Measurements from ENCODE around the gene OR8D1. TPM values are rescaled to one million over a fixed set of nuclear protein-coding genes. Genes with fewer than 3 reads are reported as not detected.

The OR8D1 gene
- total RNA-seq, 1 experiment from 2014 or later: not detected

- H3K27ac Mint-ChIP-seq: peak overlapping the region; percentile 86
- H3K9me3 Mint-ChIP-seq: no peaks in the 10 kb centered on the region
- H3K36me3 Mint-ChIP-seq: no peaks in the 10 kb centered on the region
- no peak overlapping the region for H3K4me3 Mint-ChIP-seq
- ATAC-seq (peak; percentile 68), DNase-seq (ENCODE audit: low spot score) (no peak)
- ChIA-PET CTCF (no interaction called here), POLR2A (no interaction called here)
- no peaks in the 10 kb centered on the region for H3K27me3 Mint-ChIP-seq (ENCODE audit: low read depth)
- peaks cover 20% of the 10 kb centered on the region for H3K4me1 Mint-ChIP-seq
- no peak for TF ChIP-seq CREM (CRISPR knock-in tag; IDR thresholded peaks at IDR 0.05)
- no peak for TF ChIP-seq USF1 (CRISPR knock-in tag; IDR thresholded peaks at IDR 0.05)
- TF ChIP-seq FOXP4 (CRISPR knock-in tag; IDR thresholded peaks at IDR 0.05): no peak
- TF ChIP-seq RELA (CRISPR knock-in tag; IDR thresholded peaks at IDR 0.05; ENCODE audit: borderline replicate concordance): no peak
- no peak for TF ChIP-seq MYBL2 (CRISPR knock-in tag; IDR thresholded peaks at IDR 0.05)
- no peak for TF ChIP-seq ERG (CRISPR knock-in tag; IDR thresholded peaks at IDR 0.05)
Measured at GRCh38 chr11:124302347-124303125, 11.2 kb downstream of the OR8D1 start.

- Mint-ChIP-seq H3K4me1 (peaks cover 20% of the 10 kb centered on the region), H3K27ac (no peak overlapping the region), H3K27me3 (ENCODE audit: low read depth) (no peaks in the 10 kb centered on the region), H3K4me3 (no peak overlapping the region), H3K9me3 (no peaks in the 10 kb centered on the region), H3K36me3 (no peaks in the 10 kb centered on the region)
- ChIA-PET POLR2A (interaction anchor here (0.5 kb wide), 1 partner anchor 27 kb away, joined by 3 read pairs; no protein-coding TSS in a partner anchor), CTCF (interaction anchor here (0.7 kb wide), 1 partner anchor 230 kb away, joined by 3 read pairs; no protein-coding TSS in a partner anchor)
- DNase-seq (ENCODE audit: low spot score): no peak
- ATAC-seq: no peak
- TF ChIP-seq NFYB (CRISPR knock-in tag; conservative IDR thresholded peaks at IDR 0.05; ENCODE audit: low read depth) (no peak), MXD4 (CRISPR knock-in tag; IDR thresholded peaks at IDR 0.05; ENCODE audit: borderline replicate concordance) (no peak), ZNF425 (CRISPR knock-in tag; conservative IDR thresholded peaks at IDR 0.05) (no peak), ZSCAN18 (CRISPR knock-in tag; IDR thresholded peaks at IDR 0.05) (no peak), TEAD1 (CRISPR knock-in tag; IDR thresholded peaks at IDR 0.05) (no peak), ATF6 (CRISPR knock-in tag; IDR thresholded peaks at IDR 0.05) (no peak), SMAD4 (CRISPR knock-in tag; IDR thresholded peaks at IDR 0.05) (no peak), ARID4B (CRISPR knock-in tag; IDR thresholded peaks at IDR 0.05; ENCODE audit: borderline replicate concordance) (no peak)
Measured at GRCh38 chr11:124301548-124301947, 12.2 kb downstream of the OR8D1 start.
